GM13977 (cell line): ENCODE results near the gene GIN1.
A peak's percentile ranks its signal among the peaks of the same experiment; 100 is the strongest.

Experiments
- DNase-seq: peaks from one replicate; pipeline ENCODE4 v3.0.0; 2012; ENCODE audit warnings: low spot score
- CTCF ChIP-seq: IDR thresholded peaks from 2 replicates; pipeline ENCODE4 v1.5.1; 2012; ENCODE audit warnings: mild to moderate bottlenecking, control low read depth; ENCODE audit not compliant: insufficient read depth; ENCODE audit errors: extremely low read depth, missing control alignments
- in situ Hi-C: fragments of 300-500 bp; cut with MboI; formaldehyde crosslinking; loops from one replicate; pipeline ENCODE4 v1.12.0; 2022; ENCODE audit warnings: low sequenced_read_pairs, low pct_unique_long_range_greater_than_20kb, mixed read lengths, inconsistent platforms; ENCODE audit not compliant: unreplicated experiment

The GIN1 gene

GRCh38 chr5:103139264-103139865, 19.4 kb upstream of the GIN1 start:
- TF ChIP-seq CTCF, result peak; percentile 87
- in situ Hi-C loops, result loop anchor here (25.0 kb wide), 1 partner anchor 552 kb away; no protein-coding TSS in a partner anchor
- DNase-seq, result peak; percentile 81

DNA sequence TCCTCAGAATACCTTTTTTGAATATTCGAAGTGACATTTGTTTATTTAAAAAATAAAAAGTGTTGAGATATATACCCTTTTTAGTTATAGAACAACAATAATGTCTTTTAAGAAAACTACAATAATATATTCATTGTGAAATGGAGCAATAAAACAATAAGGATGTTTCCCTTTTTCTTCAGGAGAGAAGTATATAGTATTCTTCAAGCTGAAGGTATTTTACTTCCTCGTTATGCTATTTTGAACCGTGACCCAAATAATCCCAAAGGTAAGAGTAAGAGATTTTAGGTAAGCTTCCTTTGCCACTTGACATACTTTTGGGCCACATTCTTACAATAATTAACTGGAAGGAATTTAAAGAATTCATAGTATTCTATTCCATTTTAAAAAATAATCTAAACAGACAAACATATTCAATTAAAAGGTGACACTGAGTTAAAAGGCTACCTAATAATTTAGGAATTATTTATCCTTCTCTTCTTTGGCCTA, 18.3 kb upstream of the GIN1 start:
- DNase-seq, result no peak
- TF ChIP-seq CTCF, result no peak
- in situ Hi-C loops, result loop anchor here (25.0 kb wide), 1 partner anchor 551 kb away; no protein-coding TSS in a partner anchor

GRCh38 chr5:103135461-103135860, 15.5 kb upstream of the GIN1 start:
- no peak for DNase-seq
- TF ChIP-seq CTCF, result no peak
- in situ Hi-C loops, result loop anchor here (25.0 kb wide), 1 partner anchor 548 kb away; no protein-coding TSS in a partner anchor

DNA sequence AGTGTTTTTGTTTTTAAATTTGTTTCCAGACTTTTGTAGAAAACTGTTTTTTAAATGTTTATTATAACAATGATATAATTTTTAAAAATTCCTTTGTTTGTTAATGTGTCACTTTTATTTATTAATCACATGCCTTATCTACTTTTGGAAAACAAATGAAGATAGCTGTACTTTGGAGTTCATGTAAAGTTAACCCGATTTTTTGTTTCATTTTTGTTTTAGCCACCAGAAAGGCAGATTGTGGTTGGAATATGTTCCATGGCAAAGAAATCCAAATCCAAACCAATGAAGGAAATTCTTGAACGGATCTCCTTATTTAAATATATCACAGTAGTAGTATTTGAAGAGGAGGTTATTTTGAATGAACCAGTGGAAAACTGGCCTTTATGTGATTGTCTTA, 13.3 kb upstream of the GIN1 start:
- in situ Hi-C loops, result loop anchor here (25.0 kb wide), 1 partner anchor 546 kb away; no protein-coding TSS in a partner anchor
- no peak for DNase-seq
- TF ChIP-seq CTCF, result no peak

- in situ Hi-C loops, result loop anchor here (25.0 kb wide), 1 partner anchor 545 kb away; no protein-coding TSS in a partner anchor
- no peak for TF ChIP-seq CTCF
- DNase-seq, result no peak
These were observed 12.7 kb upstream of the GIN1 start for GRCh38 chr5:103132684-103133083.

DNA sequence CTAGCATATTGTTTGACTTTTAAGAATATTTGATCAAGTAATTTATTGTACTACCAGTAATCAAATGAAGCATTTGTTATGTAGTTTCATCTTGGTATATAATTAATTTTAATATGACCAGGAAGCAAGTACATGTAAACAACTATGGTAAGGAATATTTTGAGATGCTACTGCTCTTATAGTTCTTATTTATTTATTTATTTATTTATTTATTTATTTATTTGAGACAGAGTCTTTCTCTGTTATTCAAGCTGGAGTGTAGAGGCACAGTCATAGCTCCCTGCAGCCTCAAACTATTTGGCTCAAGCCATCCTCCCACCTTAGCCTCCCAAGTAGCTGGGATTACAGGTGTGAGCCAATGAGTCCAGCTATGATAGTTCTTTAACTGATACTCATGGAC, 8.3 kb upstream of the GIN1 start:
- TF ChIP-seq CTCF, result no peak
- in situ Hi-C loops, result loop anchor here (25.0 kb wide), 1 partner anchor 541 kb away; no protein-coding TSS in a partner anchor

More for the DNA sequence above, 8.3 kb upstream of the GIN1 start:
- no peak for DNase-seq
